Measurements from ENCODE around the gene NEDD4L. TPM values are rescaled to one million over a fixed set of nuclear protein-coding genes. Genes with fewer than 3 reads are reported as not detected.

Gene NEDD4L
- polyA plus RNA-seq, 1 donor (not counting 4 experiments of a cell fraction or from before 2014, with no cell fraction given): 52.6 TPM

DNA sequence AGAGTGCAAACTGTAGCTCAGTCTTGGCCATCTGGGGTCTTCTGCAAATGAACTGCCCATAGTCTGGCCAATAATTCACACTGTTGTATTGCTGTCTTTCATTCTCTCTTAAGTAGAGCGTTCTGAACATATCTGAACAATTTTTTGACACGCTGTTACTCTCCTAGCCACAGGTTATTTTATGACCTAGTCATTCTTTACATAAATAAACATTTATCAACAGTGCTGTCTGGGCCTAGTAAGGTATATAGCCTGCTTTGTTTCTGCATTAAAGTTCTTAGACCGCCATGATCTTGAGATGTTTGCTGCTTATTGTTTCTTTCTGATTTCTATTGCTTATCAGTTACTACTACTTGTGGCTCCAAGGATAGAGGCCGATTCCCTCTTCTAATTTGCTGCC lies 226.4 kb downstream of the NEDD4L start:
- H3K79me2 ChIP-seq (ENCODE audit: control insufficient read depth, insufficient read depth, low read length): peaks cover 81% of the 10 kb centered on the region
- peak overlapping the region; percentile 70 for H3K9ac ChIP-seq (ENCODE audit: control insufficient read depth, extremely low read depth, insufficient read depth, low read length)
- no peak for DNase-seq (ENCODE audit: low read depth, low spot score)
- peak overlapping the region in 2 of 3 experiments; percentile 13 to 22 for H3K4me3 ChIP-seq (ENCODE audit: control insufficient read depth in 2 of 3, extremely low read depth in 1 of 3, insufficient read depth in 2 of 3, low read depth in 1 of 3, low read length in 3 of 3)
- TF ChIP-seq, protein P1, sequence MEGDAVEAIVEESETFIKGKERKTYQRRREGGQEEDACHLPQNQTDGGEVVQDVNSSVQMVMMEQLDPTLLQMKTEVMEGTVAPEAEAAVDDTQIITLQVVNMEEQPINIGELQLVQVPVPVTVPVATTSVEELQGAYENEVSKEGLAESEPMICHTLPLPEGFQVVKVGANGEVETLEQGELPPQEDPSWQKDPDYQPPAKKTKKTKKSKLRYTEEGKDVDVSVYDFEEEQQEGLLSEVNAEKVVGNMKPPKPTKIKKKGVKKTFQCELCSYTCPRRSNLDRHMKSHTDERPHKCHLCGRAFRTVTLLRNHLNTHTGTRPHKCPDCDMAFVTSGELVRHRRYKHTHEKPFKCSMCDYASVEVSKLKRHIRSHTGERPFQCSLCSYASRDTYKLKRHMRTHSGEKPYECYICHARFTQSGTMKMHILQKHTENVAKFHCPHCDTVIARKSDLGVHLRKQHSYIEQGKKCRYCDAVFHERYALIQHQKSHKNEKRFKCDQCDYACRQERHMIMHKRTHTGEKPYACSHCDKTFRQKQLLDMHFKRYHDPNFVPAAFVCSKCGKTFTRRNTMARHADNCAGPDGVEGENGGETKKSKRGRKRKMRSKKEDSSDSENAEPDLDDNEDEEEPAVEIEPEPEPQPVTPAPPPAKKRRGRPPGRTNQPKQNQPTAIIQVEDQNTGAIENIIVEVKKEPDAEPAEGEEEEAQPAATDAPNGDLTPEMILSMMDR (optimal IDR thresholded peaks at IDR 0.05 in 1 of 3, IDR thresholded peaks at IDR 0.05 in 1 of 3, conservative IDR thresholded peaks at IDR 0.05 in 1 of 3; ENCODE audit: extremely low read depth in 1 of 3, insufficient read depth in 2 of 3, low read length in 3 of 3): no peak
- no peak for TF ChIP-seq EZH2 (IDR thresholded peaks at IDR 0.05; ENCODE audit: low read length)
- dilution Hi-C loops (cut with MboI; ENCODE audit: extremely low pct_ligation_motif_present, low sequenced_read_pairs): no loop called here
- no peaks in the 10 kb centered on the region for H3K9me1 ChIP-seq (ENCODE audit: control insufficient read depth, extremely low read depth, insufficient read depth, low read length)
- H4K20me1 ChIP-seq (ENCODE audit: control insufficient read depth, extremely low read depth, insufficient read depth, low read length): no peaks in the 10 kb centered on the region
- H3K27ac ChIP-seq (ENCODE audit: control insufficient read depth, insufficient read depth, low read length): peak overlapping the region; percentile 86
- H2AFZ ChIP-seq (ENCODE audit: control insufficient read depth, low read length): no peak overlapping the region
- no peaks in the 10 kb centered on the region for H3K27me3 ChIP-seq (ENCODE audit: control insufficient read depth, extremely low read depth, insufficient read depth, low read length)
- no peaks in the 10 kb centered on the region for H3K9me3 ChIP-seq (ENCODE audit: control insufficient read depth, low read depth, low read length)
- peaks cover 40% of the 10 kb centered on the region for H3K4me1 ChIP-seq (ENCODE audit: control insufficient read depth, extremely low read depth, insufficient read depth, low read length)
- FAIRE-seq: no peak
- H3K36me3 ChIP-seq (ENCODE audit: control insufficient read depth in 2 of 2, extremely low read depth in 1 of 2, insufficient read depth in 2 of 2, low read length in 2 of 2): peaks cover 3 to 7% of the 10 kb centered on the region in 2 experiments
- H3K4me2 ChIP-seq (ENCODE audit: control insufficient read depth, extremely low read depth, insufficient read depth, low read depth, low read length): peak overlapping the region; percentile 85

DNA sequence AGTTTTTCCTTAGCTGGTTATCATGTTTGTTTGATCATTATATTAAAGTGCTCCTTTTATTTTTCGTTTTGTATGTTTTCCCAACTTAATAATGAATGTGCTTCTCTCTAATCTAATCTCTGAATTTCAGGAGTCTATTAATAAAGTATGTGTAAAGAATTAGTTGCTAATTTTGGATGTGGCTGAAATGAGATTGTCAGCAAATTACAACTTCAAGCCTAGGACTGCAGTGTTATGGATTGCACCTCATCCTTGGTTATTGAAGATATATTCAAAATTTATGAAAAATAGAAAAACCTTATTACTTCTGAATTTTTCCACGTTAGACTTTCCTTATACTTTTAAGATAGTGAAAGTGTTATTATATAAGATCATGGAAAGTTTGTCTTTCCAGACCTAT lies 227.7 kb downstream of the NEDD4L start:
- no peak for TF ChIP-seq EZH2 (IDR thresholded peaks at IDR 0.05; ENCODE audit: low read length)
- TF ChIP-seq, protein P1 (optimal IDR thresholded peaks at IDR 0.05 in 1 of 3, IDR thresholded peaks at IDR 0.05 in 1 of 3, conservative IDR thresholded peaks at IDR 0.05 in 1 of 3; ENCODE audit: extremely low read depth in 1 of 3, insufficient read depth in 2 of 3, low read length in 3 of 3): no peak
- no peaks in the 10 kb centered on the region for H3K9me1 ChIP-seq (ENCODE audit: control insufficient read depth, extremely low read depth, insufficient read depth, low read length)
- H3K9me3 ChIP-seq (ENCODE audit: control insufficient read depth, low read depth, low read length): no peaks in the 10 kb centered on the region
- H4K20me1 ChIP-seq (ENCODE audit: control insufficient read depth, extremely low read depth, insufficient read depth, low read length): peaks cover 5% of the 10 kb centered on the region
- H2AFZ ChIP-seq (ENCODE audit: control insufficient read depth, low read length): no peak overlapping the region
- H3K27me3 ChIP-seq (ENCODE audit: control insufficient read depth, extremely low read depth, insufficient read depth, low read length): no peaks in the 10 kb centered on the region
- peaks cover 44% of the 10 kb centered on the region for H3K4me1 ChIP-seq (ENCODE audit: control insufficient read depth, extremely low read depth, insufficient read depth, low read length)
- H3K4me2 ChIP-seq (ENCODE audit: control insufficient read depth, extremely low read depth, insufficient read depth, low read depth, low read length): no peak overlapping the region
- H3K36me3 ChIP-seq (ENCODE audit: control insufficient read depth in 2 of 2, extremely low read depth in 1 of 2, insufficient read depth in 2 of 2, low read length in 2 of 2): peaks cover 3 to 7% of the 10 kb centered on the region in 2 experiments
- FAIRE-seq: no peak
- peaks cover 80% of the 10 kb centered on the region for H3K79me2 ChIP-seq (ENCODE audit: control insufficient read depth, insufficient read depth, low read length)
- dilution Hi-C loops (cut with MboI; ENCODE audit: extremely low pct_ligation_motif_present, low sequenced_read_pairs): no loop called here
- H3K4me3 ChIP-seq (ENCODE audit: control insufficient read depth in 2 of 3, extremely low read depth in 1 of 3, insufficient read depth in 2 of 3, low read depth in 1 of 3, low read length in 3 of 3): no peak overlapping the region
- H3K9ac ChIP-seq (ENCODE audit: control insufficient read depth, extremely low read depth, insufficient read depth, low read length): no peak overlapping the region
- H3K27ac ChIP-seq (ENCODE audit: control insufficient read depth, insufficient read depth, low read length): peak overlapping the region; percentile 11
- DNase-seq (ENCODE audit: low read depth, low spot score): no peak

Data from keratinocyte (primary cell).